ENCODE data around the gene GDAP1L1. TPM values are rescaled to one million over a fixed set of nuclear protein-coding genes. Genes with fewer than 3 reads are reported as not detected.

The GDAP1L1 gene
- polyA plus RNA-seq, 3 donors, result not detected

- Histone ChIP-seq H4K20me1 (ENCODE audit: insufficient read depth, low read length) (peaks cover 100% of the 10 kb centered on the region), H3K4me1 (ENCODE audit: control insufficient read depth in 1 of 2, insufficient read depth in 2 of 2, low read length in 2 of 2) (peaks cover 16 to 23% of the 10 kb centered on the region in 2 donors), H3K4me2 (replicated peaks; ENCODE audit: extremely low read depth, low read length, poor library complexity, severe bottlenecking) (no peak overlapping the region), H3K79me2 (ENCODE audit: insufficient read depth, low read length) (peaks cover 100% of the 10 kb centered on the region), H2AFZ (ENCODE audit: insufficient read depth, low read depth, low read length, poor library complexity, severe bottlenecking) (no peak overlapping the region), H3K9ac (ENCODE audit: insufficient read depth, low read length, poor library complexity, severe bottlenecking) (no peak overlapping the region), H3K4me3 (replicated peaks in 1 of 3; ENCODE audit: low read depth in 2 of 3, low read length in 3 of 3) (no peak overlapping the region), H3K27ac (ENCODE audit: low read depth in 1 of 2, low read length in 2 of 2) (no peak overlapping the region), H3K36me3 (replicated peaks in 1 of 2; ENCODE audit: control insufficient read depth in 1 of 2, insufficient read depth in 2 of 2, low read length in 2 of 2) (peaks cover 51 to 70% of the 10 kb centered on the region in 2 donors), H3K9me3 (replicated peaks in 1 of 2; ENCODE audit: control insufficient read depth in 1 of 2, insufficient read depth in 1 of 2, low read length in 2 of 2) (no peaks in the 10 kb centered on the region), H3K27me3 (ENCODE audit: control insufficient read depth in 2 of 2, insufficient read depth in 2 of 2, low read length in 2 of 2) (no peaks in the 10 kb centered on the region)
- H3K36me3 Mint-ChIP-seq, result peaks cover 55 to 72% of the 10 kb centered on the region in 2 donors
- H3K27ac Mint-ChIP-seq, result peak overlapping the region in 3 of 7 donors; percentile 58 to 65 (median 63)
- peaks cover 25% of the 10 kb centered on the region for H3K4me1 Mint-ChIP-seq
- peak in 2 of 3 donors; percentile 33 to 46 for DNase-seq
- no peaks in the 10 kb centered on the region for H3K9me3 Mint-ChIP-seq
- TF ChIP-seq, protein P1, sequence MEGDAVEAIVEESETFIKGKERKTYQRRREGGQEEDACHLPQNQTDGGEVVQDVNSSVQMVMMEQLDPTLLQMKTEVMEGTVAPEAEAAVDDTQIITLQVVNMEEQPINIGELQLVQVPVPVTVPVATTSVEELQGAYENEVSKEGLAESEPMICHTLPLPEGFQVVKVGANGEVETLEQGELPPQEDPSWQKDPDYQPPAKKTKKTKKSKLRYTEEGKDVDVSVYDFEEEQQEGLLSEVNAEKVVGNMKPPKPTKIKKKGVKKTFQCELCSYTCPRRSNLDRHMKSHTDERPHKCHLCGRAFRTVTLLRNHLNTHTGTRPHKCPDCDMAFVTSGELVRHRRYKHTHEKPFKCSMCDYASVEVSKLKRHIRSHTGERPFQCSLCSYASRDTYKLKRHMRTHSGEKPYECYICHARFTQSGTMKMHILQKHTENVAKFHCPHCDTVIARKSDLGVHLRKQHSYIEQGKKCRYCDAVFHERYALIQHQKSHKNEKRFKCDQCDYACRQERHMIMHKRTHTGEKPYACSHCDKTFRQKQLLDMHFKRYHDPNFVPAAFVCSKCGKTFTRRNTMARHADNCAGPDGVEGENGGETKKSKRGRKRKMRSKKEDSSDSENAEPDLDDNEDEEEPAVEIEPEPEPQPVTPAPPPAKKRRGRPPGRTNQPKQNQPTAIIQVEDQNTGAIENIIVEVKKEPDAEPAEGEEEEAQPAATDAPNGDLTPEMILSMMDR (IDR thresholded peaks at IDR 0.05), result no peak
- no peaks in the 10 kb centered on the region for H3K27me3 Mint-ChIP-seq (ENCODE audit: low read depth in 3 of 3)
- H3K4me3 Mint-ChIP-seq, result no peak overlapping the region
- intact Hi-C loops (cut with micrococcal nuclease), result loop anchor here in 1 of 2 donors (10.0 kb wide), 1 partner anchor 681 kb away; the partner anchor contains the start of gene YWHAB
- no CpG with 5 or more reads among the region's 4 CpGs for WGBS (ENCODE audit: insufficient coverage)
These were observed 42.8 kb upstream of the GDAP1L1 start for GRCh38 chr20:44204156-44204831.

DNA sequence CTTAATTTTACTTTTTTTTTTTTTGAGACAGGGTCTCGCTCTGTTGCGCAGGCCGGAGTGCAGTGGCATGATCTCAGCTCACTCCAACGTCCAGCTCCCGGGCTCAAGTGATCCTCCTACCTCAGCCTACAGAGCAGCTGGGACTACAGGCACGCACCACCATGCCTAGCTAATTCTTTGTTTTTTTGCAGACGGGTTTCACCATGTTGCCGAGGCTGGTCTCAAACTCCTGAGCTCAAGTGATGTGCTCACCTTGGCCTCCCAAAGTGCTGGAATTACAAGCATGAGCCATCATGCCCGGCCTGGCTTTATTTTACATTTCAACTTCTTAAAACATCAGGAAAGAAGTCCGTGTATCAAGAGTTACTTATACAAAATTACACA, 42.3 kb upstream of the GDAP1L1 start:
- peaks cover 49 to 66% of the 10 kb centered on the region in 2 donors for H3K36me3 Mint-ChIP-seq
- no peaks in the 10 kb centered on the region for H3K27me3 Mint-ChIP-seq (ENCODE audit: low read depth in 3 of 3)
- Histone ChIP-seq H3K4me2 (replicated peaks; ENCODE audit: extremely low read depth, low read length, poor library complexity, severe bottlenecking) (no peak overlapping the region), H3K27me3 (ENCODE audit: control insufficient read depth in 2 of 2, insufficient read depth in 2 of 2, low read length in 2 of 2) (no peaks in the 10 kb centered on the region), H3K79me2 (ENCODE audit: insufficient read depth, low read length) (peaks cover 100% of the 10 kb centered on the region), H3K27ac (ENCODE audit: low read depth in 1 of 2, low read length in 2 of 2) (no peak overlapping the region), H2AFZ (ENCODE audit: insufficient read depth, low read depth, low read length, poor library complexity, severe bottlenecking) (no peak overlapping the region), H4K20me1 (ENCODE audit: insufficient read depth, low read length) (peaks cover 100% of the 10 kb centered on the region), H3K9ac (ENCODE audit: insufficient read depth, low read length, poor library complexity, severe bottlenecking) (no peak overlapping the region), H3K9me3 (replicated peaks in 1 of 2; ENCODE audit: control insufficient read depth in 1 of 2, insufficient read depth in 1 of 2, low read length in 2 of 2) (no peaks in the 10 kb centered on the region), H3K4me1 (ENCODE audit: control insufficient read depth in 1 of 2, insufficient read depth in 2 of 2, low read length in 2 of 2) (peaks cover 22 to 28% of the 10 kb centered on the region in 2 donors), H3K4me3 (replicated peaks in 1 of 3; ENCODE audit: low read depth in 2 of 3, low read length in 3 of 3) (no peak overlapping the region), H3K36me3 (replicated peaks in 1 of 2; ENCODE audit: control insufficient read depth in 1 of 2, insufficient read depth in 2 of 2, low read length in 2 of 2) (peaks cover 46 to 65% of the 10 kb centered on the region in 2 donors)
- no peak for DNase-seq
- 92% methylated on average over 7 of the region's 10 CpGs for WGBS (ENCODE audit: insufficient coverage)
- no peak overlapping the region for H3K4me3 Mint-ChIP-seq
- TF ChIP-seq, protein P1 (IDR thresholded peaks at IDR 0.05), result no peak
- intact Hi-C loops (cut with micrococcal nuclease), result loop anchor here in 1 of 2 donors (10.0 kb wide), 1 partner anchor 680 kb away; the partner anchor contains the start of gene YWHAB
- H3K4me1 Mint-ChIP-seq, result peaks cover 30% of the 10 kb centered on the region
- H3K27ac Mint-ChIP-seq, result peak overlapping the region in 1 of 7 donors; percentile 30
- H3K9me3 Mint-ChIP-seq, result peaks cover 0 to 2% (median 0%) of the 10 kb centered on the region in 7 donors

Measured in CD14-positive monocyte (primary cell).